Measurements from ENCODE around the gene ZNF346.
"Not testable (repeated sequence)": the region's sequence is repeated elsewhere in the genome, so short reads cannot be mapped to it uniquely, and the experiment has no call there.

Gene ZNF346

DNA sequence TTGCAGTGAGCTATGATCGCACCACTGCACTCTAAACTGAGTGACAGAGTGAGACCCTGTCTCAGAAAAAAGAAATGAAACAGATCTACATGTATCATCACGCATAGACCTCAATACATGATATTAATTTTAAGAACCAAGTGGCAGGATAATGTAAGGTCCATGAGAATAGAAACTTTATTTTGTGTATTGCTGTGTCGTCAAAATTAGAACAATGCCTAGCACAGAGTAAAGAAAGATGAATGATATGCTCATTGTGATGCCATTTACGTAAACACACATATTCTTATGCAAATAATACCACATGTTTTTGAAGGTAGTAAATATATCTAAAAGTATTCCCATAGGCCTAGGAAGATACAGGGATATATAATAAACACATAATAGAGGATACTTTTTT, 12.3 kb upstream of the ZNF346 start:
- no peak for DNase-seq

DNA sequence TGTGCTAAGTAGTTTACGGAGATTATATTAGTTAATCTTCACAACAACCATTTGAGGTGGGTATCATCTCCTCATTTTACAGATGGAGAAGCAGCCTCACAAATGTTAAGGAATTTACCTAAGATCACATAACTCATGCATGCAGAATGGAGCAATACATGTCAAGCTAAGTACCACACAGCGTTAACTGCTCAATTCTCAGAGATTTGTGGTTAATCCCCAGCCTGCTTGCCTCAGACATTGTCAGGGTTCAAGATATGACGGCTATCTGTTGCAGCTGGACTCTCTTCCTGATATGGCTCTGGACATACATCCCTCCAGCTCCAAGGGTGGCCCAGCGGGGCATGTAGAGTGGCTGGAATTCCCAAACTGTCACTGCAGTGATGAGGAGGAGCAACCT, 7.3 kb upstream of the ZNF346 start:
- no peak for DNase-seq

DNA sequence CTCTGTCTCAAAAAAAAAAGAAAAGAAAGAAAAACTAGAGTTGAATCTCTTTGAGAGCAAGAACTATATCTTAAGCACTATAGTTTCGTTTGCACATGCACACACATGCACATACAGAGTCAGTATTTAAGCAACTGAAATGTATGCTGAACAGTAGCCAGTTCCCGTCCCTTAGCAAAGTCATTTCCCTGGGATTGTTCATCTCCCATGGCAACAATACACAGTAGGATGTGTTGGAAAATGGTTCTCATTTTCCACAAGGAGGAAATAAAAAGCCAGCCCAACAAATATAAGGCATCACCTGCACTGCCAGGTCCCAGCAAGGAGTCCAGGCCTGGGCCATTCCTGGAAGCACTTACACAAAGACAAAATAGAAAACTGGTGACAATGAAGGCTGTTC, 4.2 kb upstream of the ZNF346 start:
- DNase-seq = no peak

DNA sequence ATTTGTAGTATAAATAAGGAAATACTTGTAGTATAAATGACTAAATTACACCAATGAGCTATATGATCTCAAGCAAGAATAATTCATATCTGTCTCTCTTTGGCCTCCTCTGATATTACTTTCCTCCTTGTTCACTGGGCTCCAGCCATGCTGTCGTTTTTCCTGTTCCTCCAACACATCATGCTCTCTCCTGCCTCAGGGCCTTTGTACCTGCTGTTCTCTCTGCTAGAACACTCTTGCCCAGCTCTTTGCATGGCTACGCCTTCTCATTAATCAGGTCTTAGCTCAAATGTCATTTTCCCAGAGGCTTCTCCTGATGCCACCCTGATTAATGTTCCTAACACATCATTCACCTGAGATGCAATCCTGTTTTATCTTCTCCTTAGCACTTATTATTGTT, 2.5 kb upstream of the ZNF346 start:
- DNase-seq = no peak

DNA sequence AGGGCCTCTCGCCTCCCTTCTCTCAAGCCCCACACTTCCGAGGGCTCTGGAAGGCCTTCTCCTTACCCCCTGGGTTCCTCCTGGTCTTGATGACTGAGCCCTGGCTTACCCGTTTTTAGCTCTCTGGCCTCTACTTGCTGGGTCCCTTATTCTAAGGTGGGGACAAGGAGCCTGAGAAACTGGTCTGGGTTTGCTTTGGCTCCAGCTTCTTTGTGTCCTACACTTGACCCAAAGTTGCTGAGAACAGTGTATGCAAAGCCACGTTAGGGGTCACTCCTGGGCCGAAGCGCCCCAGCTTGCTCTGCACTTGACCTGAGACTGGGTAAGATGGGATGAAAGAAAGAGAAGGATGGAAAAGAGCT, 788 bp downstream of the ZNF346 start:
- DNase-seq = no peak

DNA sequence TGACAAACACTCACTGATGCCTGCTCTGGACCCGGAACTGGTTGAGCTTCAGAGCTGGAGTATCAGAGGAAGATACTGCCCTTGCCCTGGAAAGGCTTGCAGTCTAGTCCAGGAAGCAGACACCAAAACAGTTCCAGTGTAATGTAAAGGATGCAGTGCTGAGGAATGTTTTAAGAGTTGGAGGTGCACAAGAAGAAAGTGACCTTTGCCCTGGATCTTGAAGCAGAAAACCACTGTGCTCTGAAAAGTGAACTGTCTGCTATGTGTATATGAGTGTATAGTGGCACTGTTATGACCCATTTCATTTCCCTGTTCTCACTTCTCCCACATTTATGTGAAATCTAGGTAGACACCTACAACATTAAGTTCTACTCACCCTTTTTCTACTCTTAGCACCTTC, 2.1 kb downstream of the ZNF346 start:
- DNase-seq = no peak

DNA sequence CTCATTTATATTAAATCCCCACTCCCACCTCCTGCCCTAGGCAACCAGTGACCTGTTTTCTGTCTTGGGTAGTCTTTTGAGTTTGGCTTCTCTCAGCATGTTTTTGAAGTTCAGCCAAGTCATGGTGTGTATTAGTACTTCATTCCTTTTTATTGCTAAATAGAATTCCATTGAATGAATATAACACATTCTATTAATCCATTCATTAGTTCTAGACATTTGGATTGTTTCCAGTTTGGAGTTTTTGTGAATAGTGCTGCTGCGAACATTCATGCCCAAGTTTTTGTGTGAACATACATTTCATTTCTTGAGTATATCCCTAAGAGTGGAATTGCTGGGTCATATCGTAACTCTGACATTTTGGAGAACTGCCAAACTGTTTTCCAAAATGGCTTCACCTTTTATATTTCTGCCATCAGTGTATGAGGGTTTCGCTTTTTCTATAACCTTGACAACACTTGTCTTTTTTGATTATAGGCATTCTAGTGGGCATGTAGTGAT, 2.7 kb downstream of the ZNF346 start:
- no peak for DNase-seq

DNA sequence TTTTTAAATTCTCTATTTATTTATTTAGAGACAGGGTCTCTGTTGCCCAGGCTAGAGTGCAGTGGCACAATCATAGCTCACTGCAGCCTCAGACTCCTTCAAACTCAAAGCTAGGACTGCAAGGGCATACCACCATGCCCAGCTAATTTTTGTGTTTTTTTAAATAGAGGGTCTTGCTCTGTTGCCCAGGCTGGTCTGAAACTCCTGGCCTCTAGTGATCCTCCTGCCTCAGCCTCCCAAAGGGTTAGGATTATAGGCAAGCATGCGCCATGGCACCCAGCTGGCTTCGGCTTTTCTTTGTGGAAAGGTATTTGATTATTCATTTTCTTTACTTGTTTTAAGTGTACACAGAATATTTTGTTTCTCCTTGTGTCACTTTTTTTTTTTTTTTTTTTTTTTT, 5.2 kb downstream of the ZNF346 start:
- no peak for DNase-seq

DNA sequence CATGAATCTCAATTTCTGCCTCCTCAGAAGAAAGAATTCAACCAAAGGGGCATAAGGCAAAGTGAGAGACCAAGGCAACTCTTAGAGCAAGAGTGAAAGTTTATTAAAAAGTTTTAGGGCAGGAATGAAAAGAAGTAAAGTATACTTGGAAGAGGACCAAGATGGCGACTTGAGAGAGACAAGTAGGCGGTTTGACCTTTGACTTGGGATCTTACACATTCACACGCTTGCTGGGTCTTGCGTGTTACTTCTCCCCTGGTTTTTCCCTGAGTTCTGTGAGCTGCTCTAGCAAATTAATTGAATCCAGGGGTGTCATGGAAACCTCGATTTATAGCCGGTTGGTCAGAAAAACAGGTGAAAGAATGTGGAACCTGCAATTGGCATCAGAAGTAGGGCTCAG, 7.0 kb downstream of the ZNF346 start:
- DNase-seq = no peak

DNA sequence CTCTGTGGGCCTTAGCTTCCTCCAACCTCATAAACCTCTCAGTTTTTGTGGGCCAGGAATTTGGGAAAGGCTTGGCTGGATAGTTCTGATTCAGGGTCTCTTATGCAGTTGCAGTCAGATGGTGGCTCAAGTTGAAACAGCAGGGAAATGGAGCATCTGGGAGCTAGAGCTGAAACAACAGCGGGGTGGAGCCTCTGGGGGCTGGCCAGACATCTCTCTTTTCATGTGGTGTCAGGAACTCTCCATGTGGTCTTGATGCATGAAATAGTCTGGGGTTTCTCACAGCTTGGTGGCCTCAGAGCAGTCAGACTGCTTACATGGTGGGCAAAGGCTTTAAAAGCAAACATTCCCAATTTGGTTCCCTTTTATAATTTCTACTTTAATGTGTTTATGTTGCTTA, 13.5 kb downstream of the ZNF346 start:
- DNase-seq = no peak

DNA sequence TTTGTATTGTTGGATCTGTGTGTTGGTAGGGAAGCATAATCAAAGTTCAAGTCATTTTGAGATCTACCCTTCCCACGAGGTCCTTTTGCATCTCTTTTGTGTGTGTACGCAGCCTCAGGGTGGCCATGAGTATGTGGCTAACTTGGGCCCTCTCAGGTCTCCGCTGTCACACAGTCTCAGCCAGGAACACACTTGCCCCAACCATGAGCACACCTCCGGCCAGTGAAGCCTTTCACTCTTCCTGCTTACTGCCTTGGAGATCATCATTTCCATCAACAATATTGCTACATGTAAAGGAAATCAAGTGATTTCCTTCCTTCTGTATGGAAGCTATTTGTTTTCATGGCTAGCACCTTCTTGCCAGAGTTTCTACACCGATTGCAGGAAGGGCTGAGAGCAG, 13.9 kb downstream of the ZNF346 start:
- no peak for DNase-seq

DNA sequence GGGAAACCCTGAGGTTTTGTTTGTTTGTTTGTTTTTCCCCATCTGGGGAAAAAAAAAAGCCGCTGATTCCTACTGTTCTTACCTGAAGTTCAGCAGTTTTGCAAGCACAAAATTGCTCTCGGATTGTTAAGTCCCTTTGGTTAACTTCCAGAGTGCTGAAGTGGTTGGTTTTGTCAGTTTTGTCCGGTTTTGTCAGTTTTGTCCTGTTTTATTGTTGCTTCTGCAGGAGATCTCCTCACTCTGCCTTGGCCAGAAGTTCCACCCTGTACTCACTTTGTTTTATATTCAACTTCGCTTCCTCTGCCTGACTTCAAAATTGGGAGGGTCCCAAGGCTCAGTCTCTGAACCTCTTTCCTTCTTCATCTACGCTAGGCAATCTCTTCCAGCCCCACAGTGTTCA, 14.4 kb downstream of the ZNF346 start:
- DNase-seq = no peak

DNA sequence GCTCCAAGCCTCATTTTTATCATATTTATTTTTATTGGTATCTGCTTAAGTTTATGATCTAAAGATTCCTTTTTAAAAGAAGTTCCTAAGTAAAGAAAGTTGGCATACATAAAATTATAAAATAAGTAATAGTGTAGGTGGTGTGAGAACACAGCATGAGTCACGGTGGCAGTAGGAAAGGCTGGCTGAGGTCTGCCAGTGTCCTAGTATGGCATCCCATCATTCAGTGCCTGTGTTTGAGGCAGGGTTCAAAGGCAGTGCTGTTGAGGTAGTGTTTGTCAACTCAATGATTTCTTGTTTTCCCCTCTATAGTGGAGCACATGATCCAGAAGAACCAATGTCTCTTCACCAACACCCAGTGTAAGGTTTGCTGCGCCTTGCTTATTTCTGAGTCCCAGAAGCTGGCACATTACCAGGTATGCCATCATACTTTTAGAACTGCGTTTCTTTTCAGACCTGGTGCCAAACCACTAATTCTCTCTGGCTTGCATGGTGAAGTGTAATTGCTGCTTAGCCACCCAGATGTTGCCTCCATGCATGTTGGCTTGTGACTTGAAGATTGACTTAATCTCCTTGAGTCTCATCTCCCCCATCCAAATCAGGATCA, 18.4 kb downstream of the ZNF346 start:
- DNase-seq = no peak

DNA sequence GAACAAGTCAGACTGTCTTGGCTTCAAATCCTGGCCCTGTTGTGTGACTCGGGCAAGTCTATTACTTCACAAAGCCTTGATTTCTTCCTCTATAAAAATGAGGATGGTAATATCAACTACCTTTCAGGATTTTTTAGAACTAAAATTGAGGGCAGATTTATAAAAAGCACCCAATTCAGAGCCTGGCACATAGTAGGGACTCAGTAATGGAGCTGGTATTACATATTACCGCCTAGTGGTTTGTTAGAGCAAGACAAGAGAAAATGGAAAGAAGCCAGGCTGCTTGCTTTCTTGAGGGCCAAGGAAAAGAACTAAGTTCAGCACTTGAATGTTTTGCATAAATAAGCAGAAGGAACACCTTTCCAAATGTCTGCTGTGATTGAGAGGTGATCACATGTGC, 19.4 kb downstream of the ZNF346 start:
- no peak for DNase-seq

DNA sequence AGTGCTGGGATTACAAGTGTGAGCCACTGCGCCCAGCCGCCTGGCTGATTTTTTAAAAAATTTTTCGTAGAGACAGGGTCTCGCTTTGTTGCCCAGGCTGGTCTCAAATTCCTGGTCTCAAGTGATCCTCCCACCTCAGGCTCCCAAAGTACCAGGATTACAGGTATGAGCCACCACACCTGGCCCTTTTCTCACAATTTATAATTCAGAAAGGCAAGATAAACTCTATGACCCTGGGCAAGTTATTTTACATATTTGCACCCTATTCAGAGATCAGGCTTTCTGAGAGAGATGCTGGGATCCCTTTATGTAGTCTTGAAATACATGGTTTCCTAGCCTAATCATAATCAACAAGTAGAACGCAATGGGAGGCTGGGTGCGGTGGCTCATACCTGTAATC, 20.6 kb downstream of the ZNF346 start:
- no peak for DNase-seq

DNA sequence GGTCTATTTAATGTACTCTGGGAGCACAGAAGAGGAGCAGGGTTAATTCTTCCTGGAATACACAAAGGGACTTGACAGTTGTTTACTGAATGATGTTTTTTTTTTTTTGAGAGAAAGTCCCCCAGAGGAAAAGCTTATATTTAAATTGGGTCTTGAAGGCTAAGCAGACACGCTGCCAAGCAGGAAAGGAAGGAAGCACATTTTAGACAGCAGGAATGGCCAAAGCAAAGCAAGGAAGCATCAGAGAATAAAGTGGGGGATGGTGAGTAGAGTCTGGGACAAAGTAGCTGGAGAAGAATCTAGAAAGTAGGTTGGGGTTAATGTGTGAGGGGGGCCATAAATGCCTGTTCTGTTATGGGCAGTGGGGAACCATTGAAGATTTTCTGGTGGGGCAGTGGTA, 21.5 kb downstream of the ZNF346 start:
- DNase-seq = no peak

DNA sequence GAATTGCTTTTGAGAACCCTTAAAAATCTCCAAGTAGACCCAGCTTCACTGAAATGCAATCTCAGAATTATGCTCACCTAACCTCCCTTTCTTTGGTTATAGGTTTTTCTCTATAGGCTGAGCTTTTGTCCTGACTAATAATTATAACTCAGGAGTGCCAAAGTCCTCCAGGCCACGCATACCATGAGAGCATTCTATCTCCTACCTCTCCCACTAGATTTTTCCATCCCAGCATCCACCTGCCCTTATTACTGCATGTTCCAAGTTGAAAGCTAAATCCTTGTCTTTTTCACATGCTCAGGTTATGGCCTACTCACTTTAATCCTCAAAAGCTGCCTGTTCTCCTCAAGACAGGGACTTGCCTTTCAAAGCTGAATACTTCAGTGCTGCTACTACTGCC, 22.1 kb downstream of the ZNF346 start:
- no peak for DNase-seq

DNA sequence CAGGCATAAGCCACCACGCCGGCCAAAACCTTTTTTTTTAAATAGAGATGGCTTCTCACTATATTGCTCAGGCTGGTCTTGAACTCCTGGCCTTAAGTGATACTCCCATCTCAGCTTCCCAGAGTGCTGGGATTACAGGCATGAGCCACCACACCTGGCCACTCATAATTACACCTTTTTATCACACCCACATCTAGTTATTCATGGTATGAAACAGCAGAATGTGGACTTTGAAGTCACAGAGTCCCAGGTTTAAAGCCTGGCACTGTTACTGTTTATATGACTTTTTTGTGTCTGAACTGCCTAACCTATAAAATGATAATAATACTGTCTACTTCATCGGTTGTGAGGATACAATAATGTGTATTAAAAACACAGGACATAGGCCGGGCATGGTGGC, 23.1 kb downstream of the ZNF346 start:
- no peak for DNase-seq

DNA sequence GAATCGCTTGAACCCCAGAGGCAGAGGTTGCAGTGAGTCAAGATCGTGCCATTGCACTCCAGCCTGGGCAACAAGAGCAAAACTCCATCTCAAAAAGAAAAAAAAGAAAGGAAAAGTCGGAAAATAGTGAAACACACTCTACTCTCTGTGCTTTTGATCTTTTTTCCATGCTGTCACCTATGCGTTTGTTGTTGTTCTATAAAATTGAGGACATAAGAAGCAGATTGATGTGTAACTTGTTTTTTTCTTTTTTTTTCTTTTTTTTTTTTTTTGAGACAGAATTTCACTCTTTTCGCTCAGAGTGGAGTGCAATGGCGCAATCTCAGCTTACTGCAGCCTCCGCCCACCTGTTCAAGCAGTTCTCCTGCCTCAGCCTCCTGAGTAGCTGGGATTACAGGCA, 26.0 kb downstream of the ZNF346 start:
- not testable (repeated sequence) for DNase-seq

DNA sequence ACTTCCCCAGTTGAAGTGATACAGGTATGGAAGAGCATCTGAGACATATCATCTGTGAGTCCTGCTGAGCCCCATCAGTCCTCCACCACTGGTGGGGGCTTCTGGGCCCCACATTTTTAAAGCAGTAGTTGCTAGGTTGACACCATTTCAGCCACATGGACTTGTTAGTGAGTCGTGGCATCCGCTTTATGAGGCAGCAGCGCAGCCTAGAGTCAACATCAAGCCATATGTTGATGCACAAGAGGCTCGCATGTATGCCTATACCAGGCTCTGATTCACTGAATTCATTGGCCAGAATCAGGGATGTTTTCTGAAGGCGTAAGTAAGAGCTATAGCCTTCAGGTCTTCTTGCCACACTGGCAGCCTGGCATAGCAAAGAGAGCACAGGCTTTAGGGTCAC, 26.8 kb downstream of the ZNF346 start:
- DNase-seq = no peak

DNA sequence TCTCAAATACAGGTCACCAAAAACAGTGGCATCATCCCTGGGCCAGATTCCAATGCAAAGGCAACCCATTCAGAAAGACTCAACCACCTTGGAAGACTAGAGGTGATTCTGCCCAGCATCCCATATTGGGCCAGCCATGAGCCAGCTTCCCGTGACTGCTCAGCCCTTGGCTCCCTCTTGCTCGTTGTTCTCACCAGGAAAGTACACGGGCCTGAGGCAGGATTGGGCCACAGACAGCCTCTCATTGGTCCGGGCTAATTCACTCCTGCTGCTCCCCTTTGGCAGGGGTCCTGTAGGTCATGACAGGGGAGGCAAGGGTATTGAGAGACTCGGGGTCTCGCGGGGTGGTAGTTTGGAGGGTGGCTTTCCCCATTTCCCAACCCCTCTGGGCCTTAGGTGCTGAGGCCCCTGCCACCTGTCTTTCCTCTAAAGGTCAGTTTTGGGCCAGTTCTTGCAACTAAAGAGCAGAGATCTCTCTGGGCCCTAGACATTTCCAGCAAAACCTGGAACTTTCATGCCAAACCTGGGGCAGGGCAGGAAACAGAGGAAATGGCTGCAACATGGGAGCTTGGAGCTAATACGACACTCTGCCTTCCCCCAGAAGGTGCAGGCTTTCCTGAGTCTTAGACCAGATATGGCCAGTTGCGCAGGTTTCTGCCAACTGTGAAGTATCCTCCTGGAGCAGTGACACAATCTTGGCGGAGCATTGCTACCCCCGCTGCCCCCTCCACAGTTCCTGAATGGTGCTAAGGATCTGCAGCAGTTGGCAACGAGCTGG, 42.2 kb downstream of the ZNF346 start:
- no peak for DNase-seq

DNA sequence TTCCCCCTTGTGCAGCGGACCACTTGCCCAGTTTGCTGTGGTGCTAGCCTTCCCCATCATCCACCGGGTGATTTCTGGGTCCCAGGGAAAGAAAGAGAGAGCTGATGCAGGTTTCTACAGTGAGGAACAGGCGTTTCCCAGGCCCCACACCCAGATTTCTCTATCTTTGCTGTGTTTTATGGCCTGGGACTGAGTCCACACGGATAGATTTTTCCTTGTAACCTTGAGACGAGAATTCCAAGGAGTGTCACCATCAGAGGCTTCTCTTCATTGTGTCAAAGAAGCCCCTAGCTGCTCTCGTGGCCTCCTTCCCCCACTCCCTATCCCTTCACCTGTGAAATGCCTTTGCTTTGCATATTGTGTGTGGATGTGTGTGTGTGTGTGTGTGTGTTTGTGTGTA, 43.0 kb downstream of the ZNF346 start:
- no peak for DNase-seq

DNA sequence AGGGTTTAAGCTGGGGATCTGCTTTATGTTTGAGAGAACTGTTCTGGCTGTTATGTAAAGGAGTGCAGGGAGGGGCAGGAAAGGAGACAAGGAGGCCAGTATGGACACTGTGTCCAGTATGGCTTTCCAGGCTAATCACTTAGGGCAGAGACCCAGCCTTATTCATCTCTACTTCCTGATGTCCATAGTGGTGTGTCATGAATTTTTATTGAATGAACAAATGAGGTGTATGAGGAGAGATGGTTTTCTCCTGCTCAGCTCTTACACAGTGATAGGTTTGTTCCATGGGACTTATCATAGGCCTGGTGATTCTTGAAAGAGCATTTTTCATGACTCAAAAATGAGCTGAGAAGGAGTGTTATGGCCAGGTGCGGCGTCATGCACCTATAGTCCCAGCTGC, 43.7 kb downstream of the ZNF346 start:
- no peak for DNase-seq

DNA sequence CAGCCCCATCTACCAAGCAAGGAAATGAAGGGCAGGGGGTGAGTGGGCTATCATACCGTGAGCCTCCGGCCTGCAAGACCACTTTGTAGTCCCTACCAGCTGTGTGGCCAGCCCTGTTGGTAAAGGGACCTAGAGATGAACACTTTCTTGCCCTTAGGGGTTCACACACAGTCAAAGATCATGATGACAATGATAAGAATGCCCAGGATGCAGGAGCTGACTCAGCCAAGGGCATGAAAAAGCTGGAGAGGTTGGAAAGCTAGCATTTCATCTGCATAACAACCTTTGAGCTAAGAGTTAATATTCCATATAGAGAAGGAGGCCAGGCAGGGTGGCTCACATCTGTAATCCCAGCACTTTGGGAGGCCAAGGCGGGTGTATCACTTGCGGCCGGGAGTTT, 45.0 kb downstream of the ZNF346 start:
- DNase-seq = no peak
